GM21619 (cell line): ENCODE measurements around the gene C2CD4C.
"Not testable (repeated sequence)": the region's sequence is repeated elsewhere in the genome, so short reads cannot be mapped to it uniquely, and the experiment has no call there.

Source experiments
- ATAC-seq: cut with Tn5 transposase; IDR thresholded peaks from one replicate; pipeline ENCODE4 v1.9.1; 2021; ENCODE audit not compliant: unreplicated experiment

C2CD4C gene

DNA sequence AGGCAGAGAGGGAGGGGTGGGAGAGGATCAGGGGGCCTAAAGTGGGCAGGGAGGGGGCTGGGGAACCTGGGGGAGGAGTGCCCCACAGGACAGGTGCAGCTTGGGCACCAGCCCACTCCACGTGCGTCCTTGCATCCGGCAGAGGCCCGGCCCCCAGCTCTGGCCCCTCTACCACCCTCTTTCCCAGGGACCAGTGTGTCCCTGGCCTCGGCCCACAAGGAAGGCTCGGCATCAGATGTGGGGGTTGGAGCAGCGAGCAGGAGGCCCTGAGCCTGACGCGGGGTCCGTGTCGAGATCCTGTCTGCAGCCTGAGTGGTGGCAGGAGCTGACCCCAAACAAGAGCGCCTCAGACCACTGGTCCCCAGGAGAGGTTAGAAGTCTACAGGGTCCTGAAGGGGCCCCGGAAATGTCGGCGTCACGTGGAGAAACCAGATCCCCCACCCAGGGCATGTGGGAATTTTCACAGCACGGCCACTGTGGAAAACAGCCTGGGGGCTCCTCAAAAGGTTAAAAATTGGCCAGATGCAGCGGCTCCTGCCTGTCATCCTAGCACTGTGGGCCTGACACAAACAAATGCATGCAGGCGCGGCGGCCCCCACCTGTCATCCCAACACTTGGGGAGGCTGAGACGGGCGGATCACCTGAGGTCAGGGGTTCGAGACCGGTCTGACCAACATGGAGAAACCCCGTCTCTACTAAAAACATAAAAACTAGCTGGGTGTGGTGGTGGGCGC, 30.4 kb upstream of the C2CD4C start:
- ATAC-seq: no peak

DNA sequence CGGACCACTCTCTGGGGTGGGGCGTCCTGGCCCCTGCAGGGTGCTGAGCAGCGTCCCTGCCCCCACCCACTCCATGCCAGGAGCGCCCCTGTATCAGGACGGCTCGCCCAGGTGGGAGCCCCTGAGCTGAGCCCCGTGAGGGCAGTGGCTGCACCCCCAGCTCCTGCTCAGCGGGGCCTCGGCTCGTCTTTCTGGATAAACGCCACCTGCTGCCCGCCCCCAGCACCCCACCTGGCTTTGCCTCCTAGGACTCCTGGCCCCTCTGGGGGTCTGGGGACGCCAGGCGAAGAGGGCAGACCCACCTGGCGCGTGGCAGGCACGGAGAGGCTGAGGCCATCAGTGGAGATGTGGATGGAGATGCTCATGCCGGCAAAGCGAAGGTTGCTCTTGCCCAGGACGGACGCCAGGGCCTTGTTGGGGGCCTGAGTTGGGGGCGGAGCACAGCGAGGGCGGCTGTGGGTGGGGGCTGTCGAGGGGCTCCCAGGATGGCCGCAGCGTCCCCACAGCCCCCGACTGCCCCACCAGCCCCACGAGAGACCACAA, 29.5 kb upstream of the C2CD4C start:
- ATAC-seq: no peak

DNA sequence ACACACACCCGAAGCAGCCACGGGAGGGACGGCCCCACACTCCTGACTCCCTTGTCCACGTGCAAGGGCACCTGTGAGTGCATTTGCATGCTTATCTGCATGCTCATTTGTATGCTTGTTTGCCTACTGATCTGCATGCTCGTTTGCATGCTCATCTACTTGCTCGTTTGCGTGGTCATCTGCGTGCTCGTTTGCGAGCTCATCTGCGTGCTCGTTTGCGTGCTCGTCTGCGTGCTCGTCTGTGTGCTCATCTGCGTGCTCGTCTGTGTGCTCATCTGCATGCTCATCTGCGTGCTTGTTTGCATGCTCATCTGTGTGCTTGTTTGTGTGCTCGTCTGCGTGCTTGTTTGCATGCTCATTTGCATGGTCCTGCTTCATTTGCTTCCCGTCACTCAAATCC, 28.1 kb upstream of the C2CD4C start:
- no peak for ATAC-seq

DNA sequence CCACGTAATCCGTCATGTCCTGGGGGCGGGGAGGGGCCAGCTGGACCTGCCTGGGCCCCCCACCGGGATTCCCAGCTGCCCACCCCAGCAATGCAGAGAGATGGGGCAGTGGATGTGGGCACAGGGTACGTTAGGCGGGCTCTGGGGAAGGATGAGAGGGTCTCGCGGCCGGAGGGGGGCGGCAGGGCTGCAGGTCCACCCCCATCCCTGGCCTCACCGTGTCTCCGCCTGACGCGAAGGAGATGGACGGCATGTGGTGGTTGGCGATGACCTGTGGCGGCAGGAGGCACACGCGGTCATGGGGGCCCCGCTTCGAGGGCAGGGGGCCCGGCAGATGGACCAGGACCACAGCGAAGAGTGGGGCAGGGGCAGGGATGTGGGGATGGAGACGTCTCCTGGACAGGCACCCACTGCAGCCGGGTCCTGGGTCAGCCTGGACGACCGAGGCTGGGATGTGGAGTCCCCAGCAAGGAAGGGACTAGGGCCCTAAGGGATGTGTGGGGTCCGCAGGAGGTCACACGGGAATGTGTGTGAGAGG, 27.5 kb upstream of the C2CD4C start:
- no peak for ATAC-seq

DNA sequence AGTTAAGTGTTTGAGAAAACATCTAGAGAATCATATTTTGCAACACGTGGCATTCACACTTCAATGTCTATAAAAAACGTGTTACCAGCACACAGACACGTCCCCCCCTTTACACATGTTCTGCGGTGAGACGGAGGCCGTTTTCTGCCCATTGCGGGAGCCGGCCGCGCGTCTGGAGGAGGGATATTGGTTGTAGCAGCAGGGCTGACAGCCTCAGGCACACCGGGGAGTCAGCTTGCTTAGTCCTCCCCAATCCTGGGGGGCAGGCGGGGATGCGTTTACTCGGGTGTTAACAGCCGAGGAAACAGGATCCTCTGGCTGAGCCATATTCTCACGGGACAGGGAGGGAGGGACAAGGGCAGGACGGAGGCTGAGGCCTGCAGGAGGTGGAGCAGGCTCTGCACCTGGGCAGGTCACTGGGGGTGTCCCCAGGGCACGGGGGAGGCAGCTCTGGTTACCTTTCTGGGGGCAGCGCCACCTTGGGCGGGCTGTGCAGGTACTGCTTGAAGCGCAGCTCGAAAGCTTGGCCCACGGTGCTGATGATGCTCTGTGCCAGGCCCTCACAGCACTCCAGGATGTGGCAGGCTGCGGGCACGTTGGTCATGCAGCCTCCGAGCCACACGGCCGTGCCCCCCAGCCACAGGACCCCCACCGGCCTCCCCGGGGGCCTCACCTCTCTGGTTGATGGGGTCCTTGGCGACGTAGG, 26.9 kb upstream of the C2CD4C start:
- no peak for ATAC-seq

DNA sequence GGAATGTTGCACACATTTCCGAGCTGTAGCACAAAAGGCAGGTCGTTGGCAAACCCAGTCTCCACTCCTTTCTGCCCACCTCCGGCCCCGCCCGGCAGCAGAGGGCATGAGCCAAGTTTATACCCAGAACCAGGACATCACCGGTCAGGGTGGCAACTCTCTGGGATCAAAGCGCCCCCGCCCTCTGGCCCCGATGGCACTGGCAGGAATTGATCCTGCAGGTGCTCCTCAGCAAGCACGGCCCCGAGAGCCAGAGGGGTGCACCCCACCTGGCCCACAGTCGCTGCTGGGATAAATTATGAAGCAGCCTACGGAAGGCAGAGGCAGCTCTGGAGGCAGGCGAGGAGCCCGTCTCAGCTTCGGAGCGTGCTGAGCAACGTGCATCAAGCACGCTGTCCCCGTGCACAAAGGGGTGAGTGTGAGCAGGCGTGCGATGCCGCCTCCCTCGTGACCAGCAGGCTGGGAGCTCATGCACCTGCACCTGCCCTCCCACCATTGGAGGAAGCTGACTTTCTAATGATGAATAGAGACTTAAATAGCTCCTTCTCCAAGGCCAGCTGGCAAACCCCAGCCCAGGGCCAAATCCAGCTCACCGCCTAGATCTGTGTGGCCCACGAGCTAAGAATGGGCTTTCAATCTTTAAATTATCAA, 26.2 kb upstream of the C2CD4C start:
- no peak for ATAC-seq

DNA sequence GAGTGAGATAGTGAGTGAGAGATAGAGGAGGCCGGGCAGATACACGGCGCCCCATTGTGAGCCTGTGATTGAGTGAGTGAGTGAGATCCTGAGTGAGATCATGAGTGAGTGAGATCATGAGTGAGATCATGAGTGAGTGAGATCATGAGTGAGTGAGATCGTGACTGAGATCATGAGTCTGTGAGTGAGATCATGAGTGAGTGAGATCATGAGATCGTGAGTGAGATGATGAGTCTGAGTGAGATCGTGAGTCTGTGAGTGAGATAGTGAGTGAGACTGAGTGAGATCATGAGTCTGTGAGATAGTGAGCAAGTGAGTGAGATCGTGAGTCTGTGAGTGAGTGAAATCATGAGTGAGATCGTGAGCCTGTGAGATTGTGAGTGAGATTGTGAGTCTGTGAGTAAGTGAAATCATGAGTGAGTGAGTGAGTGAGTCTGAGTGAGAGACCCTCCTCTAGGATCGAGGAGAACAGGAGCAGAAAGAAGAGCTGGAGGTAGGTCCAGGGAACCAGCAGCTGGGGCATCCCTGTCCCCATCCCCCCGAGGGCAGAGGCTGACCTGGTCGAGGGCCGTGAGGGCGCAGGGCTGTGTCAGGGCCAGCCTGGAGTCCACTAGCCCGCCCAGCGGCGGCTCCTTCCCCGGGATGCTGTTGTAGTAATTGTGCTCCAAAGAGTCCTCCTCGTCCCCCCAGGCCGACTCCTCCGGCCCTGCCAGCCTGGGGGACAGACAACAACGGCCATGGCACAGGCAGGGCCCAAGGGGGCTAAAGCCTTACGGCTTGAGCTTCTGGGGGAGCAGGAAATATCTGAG, 25.4 kb upstream of the C2CD4C start:
- no peak for ATAC-seq

DNA sequence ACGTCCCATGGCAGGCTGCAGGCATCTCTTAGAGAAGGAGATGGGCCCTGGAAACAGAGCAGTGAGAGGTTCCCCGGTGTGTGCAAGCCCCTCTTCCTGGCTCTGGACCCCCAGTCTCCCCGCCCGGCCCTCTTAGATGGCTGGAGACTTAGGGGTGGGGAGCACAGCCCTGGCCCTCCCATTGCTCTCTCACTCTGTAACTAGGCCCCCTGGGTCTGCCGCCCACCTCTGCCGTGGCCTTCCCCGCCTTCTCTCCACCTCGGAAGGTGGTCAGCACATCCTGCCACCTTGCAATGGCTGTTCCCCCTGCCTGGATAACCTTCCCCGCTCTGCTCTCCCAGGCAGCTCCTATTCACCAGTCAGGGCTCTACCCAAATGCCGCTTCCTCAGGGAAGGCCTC, 21.8 kb upstream of the C2CD4C start:
- ATAC-seq: no peak

DNA sequence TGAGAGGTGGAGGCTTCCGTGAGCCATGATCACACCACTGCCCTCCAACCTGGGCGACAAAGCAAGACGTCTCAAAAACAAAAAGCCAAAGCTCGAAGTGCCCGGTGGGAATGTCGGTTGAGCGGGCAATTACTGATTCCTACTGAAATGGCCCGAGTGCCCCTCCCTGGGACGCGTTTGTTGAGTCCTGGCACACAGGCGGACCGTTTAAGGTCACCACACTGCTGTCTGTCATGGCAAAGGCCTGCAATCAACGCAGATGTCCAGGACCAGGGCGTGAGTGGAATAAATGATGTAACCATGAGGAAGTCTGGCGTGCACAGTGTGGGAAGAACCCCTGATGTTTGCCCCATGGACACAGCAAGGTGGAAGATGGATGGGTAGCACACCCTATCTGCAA, 19.2 kb upstream of the C2CD4C start:
- ATAC-seq: no peak

DNA sequence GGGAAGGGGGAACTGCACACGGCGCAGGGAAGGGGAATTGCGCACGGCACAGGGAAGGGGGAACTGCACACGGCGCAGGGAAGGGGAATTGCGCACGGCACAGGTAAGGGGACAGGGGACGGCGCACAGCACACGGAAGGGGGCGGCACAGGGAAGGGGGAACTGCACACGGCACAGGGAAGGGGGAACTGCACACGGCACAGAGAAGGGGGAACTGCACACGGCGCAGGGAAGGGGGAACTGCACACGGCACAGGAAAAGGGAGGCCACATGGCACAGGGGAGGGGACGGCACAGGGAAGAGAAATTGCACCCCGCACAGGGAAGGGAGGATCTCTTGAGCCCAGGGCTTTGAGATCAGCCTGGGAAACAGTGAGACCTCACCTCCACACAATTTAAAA, 18.7 kb upstream of the C2CD4C start:
- ATAC-seq: not testable (repeated sequence)

DNA sequence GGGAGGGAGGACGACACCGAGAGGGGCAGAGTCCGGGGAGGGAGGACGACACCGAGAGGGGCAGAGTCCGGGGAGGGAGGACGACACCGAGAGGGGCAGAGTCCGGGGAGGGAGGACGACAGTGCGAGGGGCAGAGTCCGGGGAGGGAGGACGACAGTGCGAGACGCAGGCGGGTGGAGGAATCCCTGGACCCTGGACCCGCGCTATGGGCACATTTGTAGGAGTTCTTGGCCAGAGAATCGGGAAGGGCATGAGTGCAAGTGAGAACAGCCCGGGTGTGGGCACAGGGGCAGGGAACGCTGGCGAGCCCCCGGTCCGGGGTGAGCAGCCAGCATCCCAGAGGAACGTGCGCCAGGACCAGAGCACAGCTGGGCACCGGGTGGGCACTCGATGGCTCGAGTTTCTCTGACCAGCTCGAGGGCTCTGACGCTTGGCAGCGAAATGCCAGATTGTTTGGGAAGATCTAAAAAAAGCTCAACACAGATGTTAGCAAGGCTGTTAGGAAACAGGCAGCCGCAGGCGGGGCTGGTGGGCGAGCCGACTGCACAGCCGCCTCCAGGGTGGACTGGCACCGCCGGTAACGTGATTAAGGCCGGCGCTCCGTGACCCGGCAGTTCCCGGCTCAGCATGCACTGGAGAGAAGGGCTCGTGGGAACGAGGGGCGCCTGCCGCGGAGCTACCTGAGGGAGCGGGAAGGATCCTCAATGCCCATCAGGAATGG, 17.9 kb upstream of the C2CD4C start:
- ATAC-seq: no peak

DNA sequence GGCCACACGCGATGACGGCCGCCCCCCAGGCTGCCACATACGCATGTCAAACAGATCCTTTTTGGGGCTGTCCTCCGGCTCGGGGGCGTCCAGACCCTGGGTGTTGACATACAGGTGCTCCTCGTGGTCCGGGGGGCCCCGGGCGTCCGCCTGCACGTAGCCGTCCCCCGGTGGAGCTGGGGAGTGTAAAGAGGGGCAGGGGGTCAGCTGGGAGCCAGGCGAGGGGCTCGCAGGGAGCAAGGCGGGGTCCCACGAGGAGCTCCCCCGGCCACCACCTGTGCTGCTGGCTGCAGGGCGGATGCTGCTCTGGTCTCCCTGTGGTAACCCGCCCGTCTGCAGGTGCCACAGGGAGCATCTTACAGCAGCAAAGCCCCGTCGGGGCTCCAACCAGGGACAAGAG, 16.1 kb upstream of the C2CD4C start:
- no peak for ATAC-seq

DNA sequence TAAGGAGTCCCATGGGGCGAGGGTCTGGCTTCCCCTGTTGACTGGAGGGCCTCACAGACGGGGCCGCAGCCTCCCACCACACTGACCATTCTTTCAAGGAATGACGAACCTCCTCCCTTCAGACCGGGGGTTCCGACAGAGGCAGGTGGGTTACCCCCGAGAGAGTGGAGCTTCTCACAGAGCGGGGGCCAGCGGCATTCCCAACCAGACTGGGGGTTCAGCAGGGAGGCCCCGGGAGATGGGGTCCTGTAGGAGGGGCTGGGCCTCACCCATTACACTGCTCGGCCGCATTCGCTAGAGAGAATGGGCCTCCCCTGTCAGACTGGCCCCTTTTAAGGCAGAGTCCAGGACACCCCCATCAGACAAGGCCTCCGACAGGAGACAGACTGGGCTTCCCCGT, 15.6 kb upstream of the C2CD4C start:
- ATAC-seq: no peak

DNA sequence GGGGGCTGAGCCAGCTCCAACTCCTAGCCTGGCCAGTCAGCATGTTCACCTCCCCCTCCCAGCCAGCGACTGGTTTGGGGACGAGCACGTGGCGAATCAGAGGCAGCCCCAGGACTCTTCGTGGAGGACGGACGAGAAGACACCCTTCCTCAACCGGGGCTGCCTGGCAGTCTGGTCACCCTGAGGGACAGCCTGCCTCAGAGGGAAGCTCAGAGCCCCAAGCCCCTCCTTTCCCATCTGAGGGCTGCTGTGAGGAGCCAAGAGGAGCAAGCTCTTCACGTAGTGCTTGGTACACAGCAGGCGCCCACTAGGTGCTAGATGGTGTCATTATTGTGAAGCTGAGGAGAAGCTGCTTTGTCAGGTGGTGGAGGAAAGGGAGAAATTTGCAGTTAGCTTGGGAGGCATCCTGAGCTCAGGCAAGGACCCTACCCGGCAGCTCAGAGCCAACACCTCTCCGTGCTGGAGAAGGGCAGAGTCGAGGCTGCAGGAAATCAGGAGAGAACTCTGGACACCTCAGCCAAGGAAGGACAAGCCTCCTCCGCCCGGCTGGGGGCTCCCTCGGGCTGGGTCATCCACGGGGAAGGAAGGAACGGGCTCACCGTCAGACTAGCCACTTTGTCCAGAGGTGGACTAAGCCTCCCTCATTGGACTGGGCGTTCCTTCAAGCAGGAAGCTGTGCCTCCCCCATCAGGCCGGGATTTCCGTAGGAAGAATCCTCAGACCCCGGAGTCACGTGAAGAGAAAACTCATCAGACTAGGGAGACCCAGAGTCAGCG, 14.9 kb upstream of the C2CD4C start:
- ATAC-seq: no peak

DNA sequence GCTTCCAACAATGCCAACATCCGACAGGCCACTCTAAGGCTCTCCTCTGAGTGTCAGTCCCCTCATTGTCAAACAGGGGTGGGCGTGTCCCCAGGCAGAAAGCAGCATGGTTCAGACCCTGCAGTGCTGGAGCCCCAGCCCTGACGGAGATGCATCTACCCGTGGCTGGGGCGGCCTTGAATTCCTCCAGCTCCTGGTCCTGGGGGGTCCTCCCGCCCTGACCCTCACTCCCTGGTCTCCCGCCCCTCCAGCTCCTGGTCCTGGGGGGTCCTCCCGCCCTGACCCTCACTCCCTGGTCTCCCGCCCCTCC, 13.9 kb upstream of the C2CD4C start:
- ATAC-seq: not testable (repeated sequence)

DNA sequence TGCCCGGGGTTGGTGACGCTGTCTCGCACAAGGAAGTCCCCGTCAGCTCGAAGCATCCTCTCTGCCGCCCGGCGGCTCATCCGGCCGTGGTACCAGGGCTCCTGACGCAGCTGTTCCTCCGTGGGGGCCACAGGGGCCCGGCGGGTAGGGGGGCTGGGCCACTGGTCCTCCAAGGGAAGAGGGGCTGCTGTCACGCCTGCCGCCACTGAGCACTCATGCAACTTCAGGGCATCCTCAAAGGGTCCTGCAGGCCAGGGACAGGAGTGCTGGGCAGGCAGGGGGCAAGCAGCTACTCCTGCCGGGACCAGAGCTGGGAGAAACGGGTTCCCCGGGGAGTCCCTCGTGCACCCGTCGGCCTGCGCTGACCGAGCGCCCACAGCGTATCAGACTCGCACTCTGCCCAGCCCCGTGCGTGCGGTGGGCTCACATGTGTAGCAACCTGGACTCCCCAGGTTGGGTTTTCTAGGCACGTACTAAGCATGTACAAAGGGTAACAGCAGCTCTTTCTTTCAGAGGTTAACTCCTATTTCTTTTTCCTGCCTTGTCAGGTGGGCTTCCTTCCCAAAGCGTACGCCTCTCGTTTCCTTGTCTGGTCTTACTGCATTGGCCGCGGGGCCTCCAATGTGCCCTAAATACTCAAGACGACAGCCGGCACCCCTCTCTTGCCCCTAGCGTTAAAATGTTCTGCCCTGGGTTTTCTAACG, 13.4 kb upstream of the C2CD4C start:
- ATAC-seq: no peak

DNA sequence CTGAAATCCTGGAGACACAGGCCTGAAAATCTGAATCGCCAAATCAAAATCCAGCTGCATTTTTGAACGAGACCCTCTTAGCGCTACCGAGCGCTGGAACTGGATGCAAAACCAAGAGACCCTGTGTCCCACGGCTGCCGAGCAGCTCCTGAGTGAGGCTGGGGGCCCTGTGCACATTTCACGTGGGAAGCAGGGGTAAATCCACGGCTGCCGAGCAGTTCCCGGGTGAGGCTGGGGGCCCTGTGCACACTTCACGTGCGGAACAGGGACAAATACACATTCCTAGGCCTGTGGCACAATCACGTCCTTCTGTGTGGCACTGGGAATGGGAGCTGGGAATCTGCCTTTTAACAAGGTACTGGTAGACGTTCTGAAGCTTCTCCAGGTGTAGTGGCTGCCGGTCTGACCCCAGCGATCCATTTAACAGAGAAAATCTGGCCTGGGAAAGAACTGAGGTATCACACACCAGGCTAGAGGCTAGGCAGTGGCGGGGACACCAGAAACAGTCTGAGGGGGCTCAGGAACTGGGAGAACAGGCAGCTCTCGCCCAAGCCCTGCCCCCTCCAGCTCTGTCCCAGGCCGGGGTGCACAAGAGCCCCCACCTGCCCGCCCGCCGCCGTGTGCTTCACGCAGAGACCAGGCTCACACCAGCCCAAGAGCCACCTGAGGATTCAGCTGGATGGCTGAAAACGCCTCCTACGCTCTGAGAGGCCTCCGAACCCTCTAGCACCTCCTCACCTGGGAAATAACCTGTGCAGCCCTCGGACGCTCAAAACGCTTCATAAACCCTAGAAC, 11.0 kb upstream of the C2CD4C start:
- no peak for ATAC-seq
